ENCODE data around the gene TMEM92.

- TF ChIP-seq CTCF (IDR thresholded peaks at IDR 0.05): no peak
- no peak for TF ChIP-seq POLR2A (IDR thresholded peaks at IDR 0.05)
Observed at GRCh38 chr17:50279181-50279526, 4.9 kb downstream of the TMEM92 start.
